Tibial nerve (tissue), 3 donors: ENCODE data around the gene EPS8L3.
"Not testable (repeated sequence)": the region's sequence is repeated elsewhere in the genome, so short reads cannot be mapped to it uniquely, and the experiment has no call there.

Experiments
- CTCF ChIP-seq, 5 experiments: fragments of 200-600 bp in 3 of 5; fragments of 450-650 bp in 2 of 5; sonication (generic) in 3 of 5; IDR thresholded peaks; one replicate each; pipeline ENCODE4 v1.5.1; 2016 to 2019; ENCODE audit warnings: antibody characterized with exemption in 5 of 5, mild to moderate bottlenecking in 3 of 5, moderate library complexity in 2 of 5
- POLR2A ChIP-seq, 2 donors: fragments of 450-650 bp; IDR thresholded peaks; one replicate each; pipeline ENCODE4 v1.6.1; 2017; ENCODE audit warnings: antibody characterized with exemption in 2 of 2, mild to moderate bottlenecking in 2 of 2, moderate library complexity in 2 of 2

- TF ChIP-seq CTCF, POLR2A (IDR thresholded peaks at IDR 0.05): not testable (repeated sequence)
Measured at GRCh38 chr1:109756325-109756724, 7.4 kb downstream of the EPS8L3 start.
